Endothelial cell (in vitro differentiated cells): ENCODE results near the gene TRAK2. TPM values are rescaled to one million over a fixed set of nuclear protein-coding genes. Genes with fewer than 3 reads are reported as not detected.
"Not testable (repeated sequence)": the region's sequence is repeated elsewhere in the genome, so short reads cannot be mapped to it uniquely, and the experiment has no call there.

ENCODE experiments used
- DNase-seq: peaks from one replicate; pipeline ENCODE4 v3.0.0; 2021; ENCODE audit warnings: low spot score
- H3K27ac Mint-ChIP-seq: one replicate; pipeline ENCODE4 v1.8.0; 2021; ENCODE audit warnings: mixed read lengths, inconsistent platforms; ENCODE audit not compliant: unreplicated experiment
- H3K27me3 Mint-ChIP-seq: one replicate; pipeline ENCODE4 v1.8.0; 2021; ENCODE audit warnings: mild to moderate bottlenecking, moderate library complexity, mixed read lengths, inconsistent platforms; ENCODE audit not compliant: unreplicated experiment
- H3K36me3 Mint-ChIP-seq: one replicate; pipeline ENCODE4 v1.8.0; 2021; ENCODE audit warnings: mild to moderate bottlenecking, low read depth, mixed read lengths, inconsistent platforms; ENCODE audit not compliant: unreplicated experiment
- H3K4me1 Mint-ChIP-seq: one replicate; pipeline ENCODE4 v1.8.0; 2021; ENCODE audit warnings: mild to moderate bottlenecking, mixed read lengths, inconsistent platforms; ENCODE audit not compliant: unreplicated experiment
- H3K4me3 Mint-ChIP-seq: one replicate; pipeline ENCODE4 v1.8.0; 2021; ENCODE audit warnings: mild to moderate bottlenecking, mixed read lengths, inconsistent platforms; ENCODE audit not compliant: unreplicated experiment
- H3K9me3 Mint-ChIP-seq: one replicate; pipeline ENCODE4 v1.8.0; 2021; ENCODE audit warnings: mixed read lengths, inconsistent platforms; ENCODE audit not compliant: unreplicated experiment
- total RNA-seq: library from RNA; stranded (reverse); fragmentation: NEBNext Ultra II Directional; extraction: Animal tissue kit (Norgen Biotek cat#: 25700); gene quantifications from one replicate; pipeline ENCODE4 v1.2.1, GENCODE V29; 2021; ENCODE audit not compliant: unreplicated experiment
- TF ChIP-seq, protein P1 (sequence below): fragments of 200-600 bp; sonication (generic); IDR thresholded peaks from one replicate; pipeline ENCODE4 v1.5.0; 2021; ENCODE audit warnings: antibody characterized with exemption; ENCODE audit not compliant: unreplicated experiment

TRAK2 gene
- total RNA-seq, 1 donor from 2014 or later = 18.4 TPM

DNA sequence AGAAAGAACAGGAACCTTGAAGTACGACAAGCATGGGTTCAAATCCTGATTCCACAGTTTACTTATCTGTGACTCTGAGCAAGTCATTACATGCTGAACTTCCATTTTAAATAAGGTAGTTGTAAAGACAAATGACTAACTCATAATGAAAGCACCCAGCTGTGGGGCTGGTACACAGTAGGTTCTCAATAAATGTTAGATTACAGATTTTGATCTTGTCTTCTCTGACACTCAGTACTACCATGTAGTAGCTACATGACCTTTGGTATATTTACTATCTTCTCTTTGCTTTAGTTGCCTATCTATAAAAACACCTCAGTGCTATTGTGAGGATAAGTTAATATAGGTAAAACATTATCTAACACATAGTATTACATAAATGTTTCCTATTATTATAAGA lies 3.2 kb downstream of the TRAK2 start:
- Mint-ChIP-seq H3K27ac (no peak overlapping the region), H3K4me1 (peaks cover 10% of the 10 kb centered on the region), H3K27me3 (peaks cover 3% of the 10 kb centered on the region), H3K36me3 (peaks cover 5% of the 10 kb centered on the region), H3K9me3 (no peaks in the 10 kb centered on the region), H3K4me3 (no peak overlapping the region)
- TF ChIP-seq, protein P1, sequence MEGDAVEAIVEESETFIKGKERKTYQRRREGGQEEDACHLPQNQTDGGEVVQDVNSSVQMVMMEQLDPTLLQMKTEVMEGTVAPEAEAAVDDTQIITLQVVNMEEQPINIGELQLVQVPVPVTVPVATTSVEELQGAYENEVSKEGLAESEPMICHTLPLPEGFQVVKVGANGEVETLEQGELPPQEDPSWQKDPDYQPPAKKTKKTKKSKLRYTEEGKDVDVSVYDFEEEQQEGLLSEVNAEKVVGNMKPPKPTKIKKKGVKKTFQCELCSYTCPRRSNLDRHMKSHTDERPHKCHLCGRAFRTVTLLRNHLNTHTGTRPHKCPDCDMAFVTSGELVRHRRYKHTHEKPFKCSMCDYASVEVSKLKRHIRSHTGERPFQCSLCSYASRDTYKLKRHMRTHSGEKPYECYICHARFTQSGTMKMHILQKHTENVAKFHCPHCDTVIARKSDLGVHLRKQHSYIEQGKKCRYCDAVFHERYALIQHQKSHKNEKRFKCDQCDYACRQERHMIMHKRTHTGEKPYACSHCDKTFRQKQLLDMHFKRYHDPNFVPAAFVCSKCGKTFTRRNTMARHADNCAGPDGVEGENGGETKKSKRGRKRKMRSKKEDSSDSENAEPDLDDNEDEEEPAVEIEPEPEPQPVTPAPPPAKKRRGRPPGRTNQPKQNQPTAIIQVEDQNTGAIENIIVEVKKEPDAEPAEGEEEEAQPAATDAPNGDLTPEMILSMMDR = no peak
- no peak for DNase-seq

DNA sequence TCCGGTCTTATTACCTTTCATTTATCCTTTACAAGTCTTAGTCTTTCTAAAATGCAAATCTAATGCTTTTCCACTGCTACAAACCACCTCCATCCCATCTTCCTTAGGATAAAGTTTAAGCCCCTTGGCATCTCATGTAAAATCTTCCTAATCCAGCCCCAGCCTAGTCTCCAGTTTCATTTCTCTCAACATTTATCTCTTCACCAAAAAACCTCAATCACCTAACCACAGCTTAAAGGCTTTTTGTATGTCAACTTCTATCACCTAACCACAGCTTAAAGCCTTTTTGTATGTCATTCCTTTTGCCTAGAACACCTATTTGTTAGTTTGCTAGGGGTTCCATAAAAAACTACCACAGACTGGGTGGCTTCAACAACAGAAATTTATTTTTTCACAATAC lies 4.2 kb downstream of the TRAK2 start:
- TF ChIP-seq, protein P1 = no peak
- Mint-ChIP-seq H3K4me1 (peaks cover 10% of the 10 kb centered on the region), H3K27me3 (no peaks in the 10 kb centered on the region), H3K9me3 (no peaks in the 10 kb centered on the region), H3K4me3 (no peak overlapping the region), H3K27ac (no peak overlapping the region), H3K36me3 (peaks cover 5% of the 10 kb centered on the region)
- DNase-seq = no peak

DNA sequence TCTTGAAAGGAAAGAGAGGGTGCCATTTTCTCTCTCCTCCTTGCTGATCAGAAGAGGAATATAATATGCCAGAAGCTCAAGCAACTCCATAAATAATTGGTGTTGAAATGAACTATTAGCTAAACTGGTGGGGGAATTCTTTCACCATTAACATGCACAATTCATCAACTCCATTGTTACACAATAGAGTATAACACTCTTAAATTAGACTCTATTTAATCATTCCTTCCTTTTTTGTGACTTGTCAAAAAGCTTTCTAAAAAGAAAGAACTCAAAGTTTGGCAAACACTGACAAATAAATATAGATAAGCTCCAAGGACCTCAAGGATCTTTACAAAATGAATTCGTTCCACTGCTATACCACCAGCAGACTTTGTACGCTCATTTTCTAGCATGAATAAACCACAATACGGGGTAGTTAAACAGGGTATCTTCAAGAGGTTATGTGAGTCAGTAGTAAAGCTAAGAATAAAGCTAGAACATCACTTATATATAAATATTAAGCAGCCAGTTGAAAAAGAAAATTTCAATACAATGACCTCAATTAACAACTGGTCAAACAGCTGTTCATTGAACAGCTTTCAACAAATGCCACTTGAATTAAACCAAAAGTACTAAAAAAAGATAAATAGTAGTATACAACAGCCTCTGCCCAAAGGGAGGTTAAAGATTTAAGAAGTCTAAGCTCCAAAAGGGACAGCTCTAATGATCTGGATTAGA lies 6.4 kb downstream of the TRAK2 start:
- peaks cover 4% of the 10 kb centered on the region for H3K4me1 Mint-ChIP-seq
- H3K27me3 Mint-ChIP-seq = no peaks in the 10 kb centered on the region
- no peaks in the 10 kb centered on the region for H3K36me3 Mint-ChIP-seq
- no peak overlapping the region for H3K4me3 Mint-ChIP-seq
- no peak overlapping the region for H3K27ac Mint-ChIP-seq
- DNase-seq = no peak
- TF ChIP-seq, protein P1 = no peak
- H3K9me3 Mint-ChIP-seq = no peaks in the 10 kb centered on the region

DNA sequence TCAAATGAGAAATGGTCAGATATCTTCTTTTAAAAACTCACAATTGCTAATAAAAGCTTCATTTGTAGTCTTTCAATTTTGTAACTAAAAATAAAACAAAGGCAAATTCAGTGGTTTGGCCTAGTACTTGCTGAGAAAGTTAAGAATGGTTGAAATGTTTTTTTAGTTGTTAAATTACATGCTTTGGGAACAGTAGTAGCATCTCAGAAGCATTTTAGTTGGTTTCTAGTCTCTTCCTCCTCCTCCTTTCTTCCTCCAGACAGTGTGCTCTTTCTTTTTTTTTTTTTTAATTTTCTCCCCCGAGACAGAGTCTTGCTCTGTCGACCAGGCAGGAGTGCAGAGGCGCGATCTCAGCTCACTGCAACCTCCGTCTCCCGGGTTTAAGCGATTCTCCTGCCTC lies 9.8 kb downstream of the TRAK2 start:
- TF ChIP-seq, protein P1 = no peak
- H3K4me3 Mint-ChIP-seq = no peak overlapping the region
- no peaks in the 10 kb centered on the region for H3K9me3 Mint-ChIP-seq
- H3K27ac Mint-ChIP-seq = no peak overlapping the region
- no peaks in the 10 kb centered on the region for H3K36me3 Mint-ChIP-seq
- H3K27me3 Mint-ChIP-seq = peaks cover 1% of the 10 kb centered on the region
- no peak for DNase-seq
- H3K4me1 Mint-ChIP-seq = peaks cover 3% of the 10 kb centered on the region

DNA sequence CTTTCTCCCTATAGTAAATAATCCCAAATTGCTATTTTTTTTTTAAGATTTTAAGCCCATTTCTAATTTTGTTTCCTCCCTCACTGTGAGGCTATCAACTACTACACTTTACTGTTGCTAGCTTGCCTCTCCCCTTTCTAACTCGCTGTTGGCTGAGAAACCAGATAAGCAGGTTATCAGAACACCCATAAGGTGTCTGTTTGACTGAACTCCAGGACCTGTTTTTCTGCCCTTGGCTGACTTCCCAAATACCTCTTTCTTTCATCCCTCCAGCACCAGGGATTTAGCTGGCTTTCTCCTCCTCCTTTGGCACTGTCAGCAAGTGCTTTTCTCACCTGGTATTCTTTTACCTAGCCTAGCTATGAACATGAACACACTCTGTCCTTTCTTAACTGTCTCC lies 11.1 kb downstream of the TRAK2 start:
- DNase-seq = no peak
- TF ChIP-seq, protein P1 = no peak
- H3K27ac Mint-ChIP-seq = no peak overlapping the region
- H3K27me3 Mint-ChIP-seq = peaks cover 1% of the 10 kb centered on the region
- H3K36me3 Mint-ChIP-seq = no peaks in the 10 kb centered on the region
- no peak overlapping the region for H3K4me3 Mint-ChIP-seq
- no peaks in the 10 kb centered on the region for H3K4me1 Mint-ChIP-seq
- H3K9me3 Mint-ChIP-seq = no peaks in the 10 kb centered on the region

DNA sequence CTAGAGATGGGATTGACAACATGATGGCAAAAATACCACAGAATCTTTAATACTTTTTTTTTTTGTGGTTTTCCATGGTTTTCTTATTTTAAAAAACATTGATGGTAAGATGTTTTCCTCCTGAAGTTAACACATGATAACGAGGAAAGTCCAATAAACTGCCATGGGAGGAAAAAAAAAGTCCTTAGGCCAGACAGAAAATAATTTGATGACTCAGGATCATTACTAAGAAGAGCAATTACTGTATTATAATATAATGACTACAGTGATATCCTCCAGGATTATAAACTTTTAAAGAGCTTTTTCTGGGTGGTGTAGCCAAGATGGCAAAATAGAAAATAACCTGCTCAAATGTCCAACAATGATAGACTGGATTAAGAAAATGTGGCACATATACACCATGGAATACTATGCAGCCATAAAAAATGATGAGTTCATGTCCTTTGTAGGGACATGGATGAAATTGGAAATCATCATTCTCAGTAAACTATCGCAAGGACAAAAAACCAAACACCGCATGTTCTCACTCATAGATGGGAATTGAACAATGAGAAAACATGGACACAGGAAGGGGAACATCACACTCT lies 11.8 kb downstream of the TRAK2 start:
- not testable (repeated sequence) for H3K9me3 Mint-ChIP-seq, H3K4me1 Mint-ChIP-seq, H3K4me3 Mint-ChIP-seq, H3K27me3 Mint-ChIP-seq, DNase-seq, H3K36me3 Mint-ChIP-seq, H3K27ac Mint-ChIP-seq
